ENCODE results near the gene AKAP8. TPM values are rescaled to one million over a fixed set of nuclear protein-coding genes. Genes with fewer than 3 reads are reported as not detected.

AKAP8 gene
- total and polyA plus RNA-seq, 2 experiments from 2014 or later: 18.6 to 22.9 TPM

DNA sequence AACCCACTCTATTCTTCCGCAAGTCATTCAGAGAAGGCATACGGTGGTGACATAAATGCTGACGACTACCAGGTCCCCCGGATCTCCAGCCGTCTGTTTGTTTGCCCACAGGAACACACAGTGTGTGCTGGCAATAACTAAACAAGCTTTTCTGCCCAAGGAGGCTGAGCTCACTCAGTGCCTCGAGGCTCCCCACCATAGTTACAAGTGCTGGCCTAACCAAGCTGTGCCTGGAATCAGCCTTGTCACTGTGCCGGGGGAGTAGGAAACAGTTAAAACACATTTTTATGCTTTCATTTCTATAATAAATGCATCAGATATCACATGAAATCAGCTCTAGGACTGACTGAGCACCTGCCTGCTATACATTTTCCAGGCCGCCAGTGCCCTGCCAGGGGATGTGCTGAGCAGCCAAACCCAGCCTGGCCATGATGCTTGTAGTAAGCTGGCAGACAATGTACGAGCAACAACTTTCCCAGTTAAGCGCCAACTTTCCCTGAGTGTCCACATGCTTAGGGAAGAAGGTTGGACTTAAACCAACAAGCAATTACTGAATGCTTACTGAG is 75.4 kb downstream of the AKAP8 start:
- TF ChIP-seq EZH2phosphoT487 (IDR thresholded peaks at IDR 0.05; ENCODE audit: low read depth, severe bottlenecking, unreplicated experiment) (no peak), EZH2 (IDR thresholded peaks at IDR 0.05; ENCODE audit: borderline replicate concordance) (no peak)
- TF ChIP-seq, protein P1, sequence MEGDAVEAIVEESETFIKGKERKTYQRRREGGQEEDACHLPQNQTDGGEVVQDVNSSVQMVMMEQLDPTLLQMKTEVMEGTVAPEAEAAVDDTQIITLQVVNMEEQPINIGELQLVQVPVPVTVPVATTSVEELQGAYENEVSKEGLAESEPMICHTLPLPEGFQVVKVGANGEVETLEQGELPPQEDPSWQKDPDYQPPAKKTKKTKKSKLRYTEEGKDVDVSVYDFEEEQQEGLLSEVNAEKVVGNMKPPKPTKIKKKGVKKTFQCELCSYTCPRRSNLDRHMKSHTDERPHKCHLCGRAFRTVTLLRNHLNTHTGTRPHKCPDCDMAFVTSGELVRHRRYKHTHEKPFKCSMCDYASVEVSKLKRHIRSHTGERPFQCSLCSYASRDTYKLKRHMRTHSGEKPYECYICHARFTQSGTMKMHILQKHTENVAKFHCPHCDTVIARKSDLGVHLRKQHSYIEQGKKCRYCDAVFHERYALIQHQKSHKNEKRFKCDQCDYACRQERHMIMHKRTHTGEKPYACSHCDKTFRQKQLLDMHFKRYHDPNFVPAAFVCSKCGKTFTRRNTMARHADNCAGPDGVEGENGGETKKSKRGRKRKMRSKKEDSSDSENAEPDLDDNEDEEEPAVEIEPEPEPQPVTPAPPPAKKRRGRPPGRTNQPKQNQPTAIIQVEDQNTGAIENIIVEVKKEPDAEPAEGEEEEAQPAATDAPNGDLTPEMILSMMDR (IDR thresholded peaks at IDR 0.05; ENCODE audit: poor library complexity): no peak
- H2AFZ ChIP-seq: no peak overlapping the region
- peaks cover 100% of the 10 kb centered on the region for H3K79me2 ChIP-seq
- no peak overlapping the region for H3K4me2 ChIP-seq
- peaks cover 99% of the 10 kb centered on the region for H4K20me1 ChIP-seq (ENCODE audit: insufficient read depth, poor library complexity, severe bottlenecking)
- H3K4me1 ChIP-seq (ENCODE audit: insufficient read depth): peaks cover 25% of the 10 kb centered on the region
- H3K4me3 ChIP-seq: no peak overlapping the region
- no peaks in the 10 kb centered on the region for H3K27me3 ChIP-seq
- no peaks in the 10 kb centered on the region for H3K9me2 ChIP-seq (replicated peaks; ENCODE audit: insufficient read depth)
- DNase-seq (ENCODE audit: low spot score): no peak
- H3K36me3 ChIP-seq (replicated peaks; ENCODE audit: insufficient read depth, low read depth): no peaks in the 10 kb centered on the region
- 52% methylated on average over 10 of the region's 10 CpGs for WGBS (ENCODE audit: low lambda C conversion rate, missing lambda C conversion rate)
- H3K9me3 ChIP-seq (ENCODE audit: low read depth): no peaks in the 10 kb centered on the region
- H3K27ac ChIP-seq: no peak overlapping the region

Small RNA genes within 50 kb of the gene (small RNA-seq; reads per million reads assigned to genes)
- not detected for gene AC005776.1

Other genes starting within 250 kb of the AKAP8 start
- 17.2 and 25.2 TPM in 2 replicates for gene NOTCH3, start 178.8 kb downstream of the AKAP8 start, total RNA-seq
- 30.0 and 34.8 TPM in 2 replicates for gene NOTCH3, start 178.8 kb downstream of the AKAP8 start, polyA plus RNA-seq
- 0.36 and 1.6 TPM in 2 replicates for gene EPHX3, start 147.3 kb downstream of the AKAP8 start, total RNA-seq
- gene EPHX3, start 147.3 kb downstream of the AKAP8 start, polyA plus RNA-seq: 3.5 and 3.6 TPM in 2 replicates
- 18.0 and 18.1 TPM in 2 replicates for gene BRD4, start 47.2 kb downstream of the AKAP8 start, total RNA-seq
- 88.4 and 109 TPM in 2 replicates for gene BRD4, start 47.2 kb downstream of the AKAP8 start, polyA plus RNA-seq
- 88.7 and 93.8 TPM in 2 replicates for gene AKAP8L, start 39.2 kb upstream of the AKAP8 start, total RNA-seq
- gene AKAP8L, start 39.2 kb upstream of the AKAP8 start, polyA plus RNA-seq: 155 and 181 TPM in 2 replicates
- gene WIZ, start 70.2 kb upstream of the AKAP8 start, total RNA-seq: 10.6 and 18.6 TPM in 2 replicates
- 24.5 and 34.9 TPM in 2 replicates for gene WIZ, start 70.2 kb upstream of the AKAP8 start, polyA plus RNA-seq
- gene RASAL3, start 84.8 kb upstream of the AKAP8 start, total RNA-seq: 0.07 TPM in 1 of 2 replicates, not detected in the other
- gene RASAL3, start 84.8 kb upstream of the AKAP8 start, polyA plus RNA-seq: 0.12 and 0.23 TPM in 2 replicates
- gene PGLYRP2, start 99.7 kb upstream of the AKAP8 start, total RNA-seq: 0.16 TPM in 1 of 2 replicates, not detected in the other
- gene PGLYRP2, start 99.7 kb upstream of the AKAP8 start, polyA plus RNA-seq: not detected in 2 replicates
- gene CYP4F22, start 128.7 kb upstream of the AKAP8 start, total RNA-seq: not detected in 2 replicates
- gene CYP4F22, start 128.7 kb upstream of the AKAP8 start, polyA plus RNA-seq: not detected in 2 replicates
- gene CYP4F8, start 235.4 kb upstream of the AKAP8 start, total RNA-seq: not detected in 2 replicates
- gene CYP4F8, start 235.4 kb upstream of the AKAP8 start, polyA plus RNA-seq: not detected in 2 replicates